Measurements from ENCODE around the gene ATG5.

ATG5 gene

GRCh38 chr6:106325336-106326178 lies at the start of gene ATG5:
Gene ATG5 (minus strand): TSS chr6:106325760. CDS start chr6:106316208, 9,552 bp downstream.
- no peaks in the 10 kb centered on the region for H3K9me3 ChIP-seq
- no peaks in the 10 kb centered on the region for H3K36me3 ChIP-seq (replicated peaks)
- DNase-seq (ENCODE audit: low spot score in 2 of 2) = peak; percentile 96 to 99
- in situ Hi-C loops (cut with MboI; ENCODE audit: low sequenced_read_pairs) = loop anchor here (25.0 kb wide), 1 partner anchor 662 kb away; no protein-coding TSS in a partner anchor
- H3K27me3 ChIP-seq (ENCODE audit: low read depth) = no peaks in the 10 kb centered on the region
- H3K4me3 ChIP-seq = peak within 1 kb of the TSS; percentile 87
- peaks cover 12% of the 10 kb centered on the region for H3K4me1 ChIP-seq

GRCh38 chr6:106373502-106374239 lies 48.1 kb upstream of the ATG5 start:
- H3K4me1 ChIP-seq = no peaks in the 10 kb centered on the region
- H3K9me3 ChIP-seq = no peaks in the 10 kb centered on the region
- no peaks in the 10 kb centered on the region for H3K36me3 ChIP-seq (replicated peaks)
- peaks cover 9% of the 10 kb centered on the region for H3K27me3 ChIP-seq (ENCODE audit: low read depth)
- DNase-seq (ENCODE audit: low spot score in 2 of 2) = no peak
- H3K4me3 ChIP-seq = no peak overlapping the region
- in situ Hi-C loops (cut with MboI; ENCODE audit: low sequenced_read_pairs) = no loop called here

GRCh38 chr6:106372838-106373501 lies 47.4 kb upstream of the ATG5 start:
- Histone ChIP-seq H3K9me3 (no peaks in the 10 kb centered on the region), H3K4me3 (no peak overlapping the region), H3K4me1 (no peaks in the 10 kb centered on the region), H3K27me3 (ENCODE audit: low read depth) (peaks cover 14% of the 10 kb centered on the region), H3K36me3 (replicated peaks) (no peaks in the 10 kb centered on the region)
- in situ Hi-C loops (cut with MboI; ENCODE audit: low sequenced_read_pairs) = no loop called here
- DNase-seq (ENCODE audit: low spot score in 2 of 2) = no peak

- no peaks in the 10 kb centered on the region for H3K36me3 ChIP-seq (replicated peaks)
- in situ Hi-C loops (cut with MboI; ENCODE audit: low sequenced_read_pairs) = no loop called here
- H3K4me1 ChIP-seq = no peaks in the 10 kb centered on the region
- DNase-seq (ENCODE audit: low spot score in 2 of 2) = no peak
- peaks cover 18% of the 10 kb centered on the region for H3K27me3 ChIP-seq (ENCODE audit: low read depth)
- no peak overlapping the region for H3K4me3 ChIP-seq
- H3K9me3 ChIP-seq = no peaks in the 10 kb centered on the region
These were observed 45.1 kb upstream of the ATG5 start for GRCh38 chr6:106370639-106371038.

- Histone ChIP-seq H3K27me3 (ENCODE audit: low read depth) (peaks cover 18% of the 10 kb centered on the region), H3K9me3 (no peaks in the 10 kb centered on the region), H3K36me3 (replicated peaks) (no peaks in the 10 kb centered on the region), H3K4me1 (no peaks in the 10 kb centered on the region), H3K4me3 (no peak overlapping the region)
- in situ Hi-C loops (cut with MboI; ENCODE audit: low sequenced_read_pairs) = no loop called here
- no peak for DNase-seq (ENCODE audit: low spot score in 2 of 2)
These were observed 44.2 kb upstream of the ATG5 start for GRCh38 chr6:106369739-106370138.

- H3K36me3 ChIP-seq (replicated peaks) = no peaks in the 10 kb centered on the region
- peaks cover 31% of the 10 kb centered on the region for H3K27me3 ChIP-seq (ENCODE audit: low read depth)
- no peak overlapping the region for H3K4me3 ChIP-seq
- no peak for DNase-seq (ENCODE audit: low spot score in 2 of 2)
- in situ Hi-C loops (cut with MboI; ENCODE audit: low sequenced_read_pairs) = no loop called here
- peaks cover 5% of the 10 kb centered on the region for H3K4me1 ChIP-seq
- H3K9me3 ChIP-seq = no peaks in the 10 kb centered on the region
These were observed 38.0 kb upstream of the ATG5 start for GRCh38 chr6:106363401-106364138.

GRCh38 chr6:106360989-106361430 lies 35.5 kb upstream of the ATG5 start:
- Histone ChIP-seq H3K36me3 (replicated peaks) (no peaks in the 10 kb centered on the region), H3K4me3 (peak overlapping the region; percentile 29), H3K27me3 (ENCODE audit: low read depth) (peaks cover 23% of the 10 kb centered on the region), H3K9me3 (no peaks in the 10 kb centered on the region), H3K4me1 (peaks cover 5% of the 10 kb centered on the region)
- in situ Hi-C loops (cut with MboI; ENCODE audit: low sequenced_read_pairs) = no loop called here
- DNase-seq (ENCODE audit: low spot score in 2 of 2) = peak in 1 of 2 experiments; percentile 22

- in situ Hi-C loops (cut with MboI; ENCODE audit: low sequenced_read_pairs) = no loop called here
- Histone ChIP-seq H3K4me1 (peaks cover 5% of the 10 kb centered on the region), H3K27me3 (ENCODE audit: low read depth) (peaks cover 25% of the 10 kb centered on the region), H3K4me3 (peak within 1 kb of the TSS; percentile 29), H3K36me3 (replicated peaks) (no peaks in the 10 kb centered on the region), H3K9me3 (no peaks in the 10 kb centered on the region)
- peak; percentile 30 to 82 for DNase-seq (ENCODE audit: low spot score in 2 of 2)
These were observed 34.9 kb upstream of the ATG5 start, which contains the start of gene CRYBG1 for GRCh38 chr6:106360410-106360988. Gene CRYBG1 (plus strand): TSS chr6:106360717. CDS start chr6:106360909, 192 bp downstream.

GRCh38 chr6:106359959-106360409 lies 34.4 kb upstream of the ATG5 start:
- DNase-seq (ENCODE audit: low spot score in 2 of 2) = no peak
- H3K4me1 ChIP-seq = peaks cover 5% of the 10 kb centered on the region
- in situ Hi-C loops (cut with MboI; ENCODE audit: low sequenced_read_pairs) = no loop called here
- H3K9me3 ChIP-seq = no peaks in the 10 kb centered on the region
- H3K4me3 ChIP-seq = peak overlapping the region; percentile 29
- H3K27me3 ChIP-seq (ENCODE audit: low read depth) = peaks cover 28% of the 10 kb centered on the region
- no peaks in the 10 kb centered on the region for H3K36me3 ChIP-seq (replicated peaks)

GRCh38 chr6:106356378-106356777 lies 30.8 kb upstream of the ATG5 start:
- in situ Hi-C loops (cut with MboI; ENCODE audit: low sequenced_read_pairs) = no loop called here
- Histone ChIP-seq H3K9me3 (no peaks in the 10 kb centered on the region), H3K4me3 (no peak overlapping the region), H3K27me3 (ENCODE audit: low read depth) (peaks cover 21% of the 10 kb centered on the region), H3K36me3 (replicated peaks) (no peaks in the 10 kb centered on the region), H3K4me1 (peaks cover 5% of the 10 kb centered on the region)
- DNase-seq (ENCODE audit: low spot score in 2 of 2) = no peak

- DNase-seq (ENCODE audit: low spot score in 2 of 2) = no peak
- peaks cover 17% of the 10 kb centered on the region for H3K27me3 ChIP-seq (ENCODE audit: low read depth)
These were observed 21.7 kb upstream of the ATG5 start for GRCh38 chr6:106347219-106347618.

GRCh38 chr6:106339334-106340029 lies 13.9 kb upstream of the ATG5 start:
- in situ Hi-C loops (cut with MboI; ENCODE audit: low sequenced_read_pairs) = loop anchor here (10.0 to 25.0 kb wide), 2 partner anchors 225 to 648 kb away; no protein-coding TSS in a partner anchor
- Histone ChIP-seq H3K27me3 (ENCODE audit: low read depth) (no peaks in the 10 kb centered on the region; the same call in 1 of the 2 replicates), H3K9me3 (no peaks in the 10 kb centered on the region), H3K36me3 (replicated peaks) (no peaks in the 10 kb centered on the region), H3K4me1 (no peaks in the 10 kb centered on the region), H3K4me3 (no peak overlapping the region)
- peak; percentile 75 to 76 for DNase-seq (ENCODE audit: low spot score in 2 of 2)

More at GRCh38 chr6:106347219-106347618, 21.7 kb upstream of the ATG5 start:
- no peak overlapping the region for H3K4me3 ChIP-seq
- H3K36me3 ChIP-seq (replicated peaks) = no peaks in the 10 kb centered on the region
- no peaks in the 10 kb centered on the region for H3K9me3 ChIP-seq
- no peaks in the 10 kb centered on the region for H3K4me1 ChIP-seq
- in situ Hi-C loops (cut with MboI; ENCODE audit: low sequenced_read_pairs) = loop anchor here (25.0 kb wide), 1 partner anchor 640 kb away; no protein-coding TSS in a partner anchor

Data from HAP-1 (cell line).